Liver (tissue), 9 donors: Measurements from ENCODE around the gene CDC5L. TPM values are rescaled to one million over a fixed set of nuclear protein-coding genes. Genes with fewer than 3 reads are reported as not detected.

ENCODE experiments used
- DNase-seq: peaks from one replicate; pipeline ENCODE4 v3.0.0-alpha.2; 2017; ENCODE audit warnings: low spot score
- H3K27ac ChIP-seq, 2 donors: one replicate each; pipeline ENCODE4 v1.7.0; 2013; ENCODE audit warnings: inconsistent platforms in 2 of 2, low read length in 2 of 2, control low read depth in 1 of 2, low read depth in 1 of 2, mild to moderate bottlenecking in 1 of 2
- H3K27me3 ChIP-seq, 4 donors: one replicate each; pipeline versions ENCODE4 v1.6.1 to v1.7.0; 2013; ENCODE audit warnings: low read length in 3 of 4, inconsistent platforms in 1 of 4, mild to moderate bottlenecking in 1 of 4, moderate library complexity in 1 of 4; ENCODE audit not compliant: control insufficient read depth in 4 of 4, insufficient read depth in 4 of 4
- H3K36me3 ChIP-seq, 4 donors: one replicate each; pipeline versions ENCODE4 v1.6.1 to v1.7.0; 2013; ENCODE audit warnings: low read length in 3 of 4, mild to moderate bottlenecking in 3 of 4, low read depth in 1 of 4, moderate library complexity in 1 of 4; ENCODE audit not compliant: control insufficient read depth in 4 of 4, insufficient read depth in 3 of 4
- H3K4me1 ChIP-seq, 4 donors: one replicate each; pipeline versions ENCODE4 v1.6.1 to v1.7.0; 2013; ENCODE audit warnings: low read length in 3 of 4, mild to moderate bottlenecking in 3 of 4, moderate library complexity in 1 of 4; ENCODE audit not compliant: control insufficient read depth in 4 of 4, insufficient read depth in 4 of 4
- H3K4me3 ChIP-seq, 3 donors: one replicate each; pipeline versions ENCODE4 v1.6.1 to v1.7.0; 2013; ENCODE audit warnings: low read length in 3 of 3, control low read depth in 1 of 3, low read depth in 1 of 3, mild to moderate bottlenecking in 1 of 3
- H3K9ac ChIP-seq, 2 donors: one replicate each; pipeline ENCODE4 v1.7.0; 2013; ENCODE audit warnings: low read length in 2 of 2, mild to moderate bottlenecking in 2 of 2, moderate library complexity in 2 of 2, control low read depth in 1 of 2, low read depth in 1 of 2
- H3K9me3 ChIP-seq, 4 donors: one replicate each; pipeline versions ENCODE4 v1.6.1 to v1.7.0; 2013; ENCODE audit warnings: low read length in 3 of 4; ENCODE audit not compliant: control insufficient read depth in 4 of 4
- CTCF ChIP-seq: fragments of 150-350 bp; IDR thresholded peaks from 2 replicates; pipeline ENCODE4 v1.5.1; 2017; ENCODE audit warnings: improper control_type of control experiment, low read depth, low read length; ENCODE audit not compliant: missing input control
- EGR1 ChIP-seq, 2 donors: IDR thresholded peaks; 2 replicates each; pipeline ENCODE4 v1.6.1; 2016 to 2018; ENCODE audit warnings: antibody characterized with exemption in 2 of 2, low read depth in 2 of 2
- FOXA2 ChIP-seq: IDR thresholded peaks from 2 replicates; pipeline ENCODE4 v1.6.1; 2016; ENCODE audit warnings: antibody characterized with exemption
- HNF4A ChIP-seq, 2 donors: conservative IDR thresholded peaks; 2 replicates each; pipeline ENCODE4 v1.6.1; 2016; ENCODE audit warnings: antibody characterized with exemption in 2 of 2, mild to moderate bottlenecking in 2 of 2
- JUND ChIP-seq, 2 donors: IDR thresholded peaks; 2 replicates each; pipeline ENCODE4 v1.6.1; 2016; ENCODE audit warnings: antibody characterized with exemption in 2 of 2
- MAX ChIP-seq: IDR thresholded peaks from 2 replicates; pipeline ENCODE4 v1.6.1; 2016; ENCODE audit warnings: antibody characterized with exemption
- REST ChIP-seq: IDR thresholded peaks from 2 replicates; pipeline ENCODE4 v1.6.1; 2016; ENCODE audit warnings: antibody characterized with exemption, mild to moderate bottlenecking
- RXRA ChIP-seq, 2 donors: IDR thresholded peaks; 2 replicates each; pipeline ENCODE4 v1.6.1; 2017 to 2018; ENCODE audit warnings: antibody characterized with exemption in 2 of 2, mild to moderate bottlenecking in 1 of 2
- SP1 ChIP-seq: IDR thresholded peaks from 2 replicates; pipeline ENCODE4 v1.6.1; 2018; ENCODE audit warnings: antibody characterized with exemption, mild to moderate bottlenecking
- TAF1 ChIP-seq: conservative IDR thresholded peaks from 2 replicates; pipeline ENCODE4 v1.6.1; 2016; ENCODE audit warnings: antibody characterized with exemption, mild to moderate bottlenecking
- YY1 ChIP-seq: IDR thresholded peaks from 2 replicates; pipeline ENCODE4 v1.6.1; 2016; ENCODE audit warnings: antibody characterized with exemption, mild to moderate bottlenecking
- ZBTB33 ChIP-seq: IDR thresholded peaks from 2 replicates; pipeline ENCODE4 v1.6.1; 2016; ENCODE audit warnings: antibody characterized with exemption
- WGBS: extraction: QIAGEN DNeasy Blood & Tissue Kit; methylation state at CpG from one replicate; pipeline ENCODE4 v1.1.7; 2013; 5-methylcytosine and 5-hydroxymethylcytosine counted together
- polyA plus RNA-seq, 2 donors: library from polyadenylated mRNA; stranded (reverse) in 1 of 2; unstranded in 1 of 2; fragments of 200-250 nt in 1 of 2; fragments of >200 nt in 1 of 2; fragmentation: Nextera tagmentation in 1 of 2; extraction: Ambion mirVana in 1 of 2; gene quantifications; one replicate each; pipeline versions ENCODE4 v1.2.1 to v1.2.3, GENCODE V29; 2013 to 2015
- total RNA-seq, 2 donors: library from RNA; depleted of rRNA; stranded (reverse); fragments of >200 nt; gene quantifications; one replicate each; pipeline ENCODE4 v1.2.3, GENCODE V29; 2014
- donor health status: healthy.
- donor health status: healthy.
- donor health status: healthy.
- donor health status: healthy.
- donor health status: healthy.

The CDC5L gene
- total and polyA plus RNA-seq, 4 donors, result 5.4 to 12.3 (median 11.0) TPM

GRCh38 chr6:44441091-44441855 lies 53.8 kb downstream of the CDC5L start:
- H3K4me1 ChIP-seq, result peaks cover 0 to 3% (median 0%) of the 10 kb centered on the region in 4 donors
- no peak for TF ChIP-seq JUND (IDR thresholded peaks at IDR 0.05)
- no peak overlapping the region for H3K4me3 ChIP-seq
- DNase-seq, result no peak
- no peak overlapping the region for H3K27ac ChIP-seq
- no peaks in the 10 kb centered on the region for H3K27me3 ChIP-seq
- H3K9ac ChIP-seq, result no peak overlapping the region
- peaks cover 0 to 24% (median 8%) of the 10 kb centered on the region in 4 donors for H3K36me3 ChIP-seq
- H3K9me3 ChIP-seq, result peaks cover 0 to 3% (median 0%) of the 10 kb centered on the region in 4 donors
- 89% methylated on average over 5 of the region's 5 CpGs for WGBS

GRCh38 chr6:44442236-44442635 lies 54.7 kb downstream of the CDC5L start:
- Histone ChIP-seq H3K9me3 (peaks cover 0 to 3% (median 0%) of the 10 kb centered on the region in 4 donors), H3K27me3 (no peaks in the 10 kb centered on the region), H3K9ac (no peak overlapping the region), H3K4me1 (peaks cover 0 to 3% (median 0%) of the 10 kb centered on the region in 4 donors), H3K4me3 (no peak overlapping the region), H3K27ac (no peak overlapping the region), H3K36me3 (peaks cover 0 to 24% (median 12%) of the 10 kb centered on the region in 4 donors)
- TF ChIP-seq TAF1 (no peak), ZBTB33 (no peak), SP1 (no peak), CTCF (no peak), HNF4A (conservative IDR thresholded peaks at IDR 0.05) (no peak), EGR1 (IDR thresholded peaks at IDR 0.05; ENCODE audit: low read depth in 2 of 2) (no peak), FOXA2 (no peak), RXRA (IDR thresholded peaks at IDR 0.05) (no peak), MAX (no peak), YY1 (no peak), REST (no peak)
- 95% methylated on average over 1 of the region's 1 CpG for WGBS
- no peak for DNase-seq
